SH-SY5Y (cell line): Measurements from ENCODE around the gene CAVIN1.

Source experiments
- GATA2 ChIP-seq: IDR thresholded peaks from 2 replicates; pipeline ENCODE4 v1.6.1; 2011; ENCODE audit warnings: mild to moderate bottlenecking, low read depth, low read length
- GATA3 ChIP-seq: IDR thresholded peaks from 2 replicates; pipeline ENCODE4 v1.6.1; 2011; ENCODE audit warnings: low read depth, mild to moderate bottlenecking, low read length, moderate library complexity

DNA sequence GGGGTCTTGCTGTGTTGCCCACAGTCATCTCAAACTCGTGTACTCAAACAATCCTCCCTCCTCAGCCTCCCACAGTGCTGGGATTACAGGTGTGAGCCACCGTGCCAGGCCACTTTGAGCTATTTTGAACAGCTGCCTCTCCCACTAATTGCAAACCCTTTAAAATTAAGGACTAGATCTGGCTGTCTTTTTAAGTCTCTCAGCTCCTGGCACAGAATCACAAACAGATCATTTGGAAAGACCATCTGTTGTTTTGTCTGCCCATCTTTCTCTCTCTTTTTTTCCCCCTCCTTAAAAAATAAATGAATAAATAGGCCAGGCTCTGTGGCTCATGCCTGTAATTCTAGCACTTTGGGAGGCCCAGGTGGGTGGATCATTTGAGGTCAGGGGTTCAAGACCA is 23.9 kb downstream of the CAVIN1 start:
- no peak for TF ChIP-seq GATA2
- TF ChIP-seq GATA3 = no peak
